ENCODE data around the gene MIEF1.

Gene MIEF1

DNA sequence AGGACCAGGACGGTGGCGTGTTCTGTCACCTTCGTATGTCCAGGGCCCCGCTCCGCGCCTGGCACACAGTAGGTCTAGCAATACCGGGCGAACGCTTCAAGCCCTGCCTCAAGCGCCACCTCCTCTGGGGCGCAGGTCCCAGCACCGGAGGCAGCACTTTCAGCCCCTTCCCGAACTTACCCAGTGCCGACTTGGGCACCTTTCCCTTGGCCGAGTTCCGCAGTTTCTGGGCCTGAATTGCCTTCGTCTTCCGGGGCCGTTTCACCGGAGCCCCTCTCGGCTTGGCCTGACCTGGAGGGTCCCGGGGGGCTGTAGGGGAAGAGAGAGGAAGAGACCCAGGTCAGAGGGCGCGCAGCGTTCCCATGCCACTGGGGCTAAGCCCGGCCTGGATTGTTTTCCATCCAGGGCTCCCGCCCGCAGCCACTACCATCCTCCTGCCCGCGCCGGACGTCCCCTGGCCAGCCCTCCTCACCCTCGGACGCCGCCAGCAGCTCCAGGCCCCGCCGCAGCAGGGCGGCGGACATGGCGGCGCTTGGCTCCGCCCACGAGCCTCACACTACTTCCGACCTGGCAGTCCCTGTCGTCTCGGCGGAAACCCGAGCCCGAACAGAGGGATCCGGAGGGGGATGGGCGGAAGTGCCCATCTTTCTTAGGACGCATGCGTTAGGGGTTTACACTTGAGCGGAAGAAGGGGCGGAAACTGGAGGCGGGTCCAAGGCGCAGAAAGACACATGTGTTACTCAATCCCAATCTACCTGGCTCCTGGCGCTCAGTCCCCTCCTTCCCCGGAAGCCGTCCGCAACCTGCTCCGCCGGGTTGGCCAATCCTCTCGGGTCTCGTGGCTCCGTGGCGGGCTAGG lies 30.4 kb downstream of the MIEF1 start, which contains the start of gene RPS19BP1:
Gene RPS19BP1 (minus strand): TSS at position 534 of the 859 bp plus-strand sequence. CDS start 10 bp downstream, at position 524.
- DNase-seq, result peak; percentile 91

GRCh38 chr22:39534092-39534506 lies 32.0 kb downstream of the MIEF1 start:
- DNase-seq, result no peak

DNA sequence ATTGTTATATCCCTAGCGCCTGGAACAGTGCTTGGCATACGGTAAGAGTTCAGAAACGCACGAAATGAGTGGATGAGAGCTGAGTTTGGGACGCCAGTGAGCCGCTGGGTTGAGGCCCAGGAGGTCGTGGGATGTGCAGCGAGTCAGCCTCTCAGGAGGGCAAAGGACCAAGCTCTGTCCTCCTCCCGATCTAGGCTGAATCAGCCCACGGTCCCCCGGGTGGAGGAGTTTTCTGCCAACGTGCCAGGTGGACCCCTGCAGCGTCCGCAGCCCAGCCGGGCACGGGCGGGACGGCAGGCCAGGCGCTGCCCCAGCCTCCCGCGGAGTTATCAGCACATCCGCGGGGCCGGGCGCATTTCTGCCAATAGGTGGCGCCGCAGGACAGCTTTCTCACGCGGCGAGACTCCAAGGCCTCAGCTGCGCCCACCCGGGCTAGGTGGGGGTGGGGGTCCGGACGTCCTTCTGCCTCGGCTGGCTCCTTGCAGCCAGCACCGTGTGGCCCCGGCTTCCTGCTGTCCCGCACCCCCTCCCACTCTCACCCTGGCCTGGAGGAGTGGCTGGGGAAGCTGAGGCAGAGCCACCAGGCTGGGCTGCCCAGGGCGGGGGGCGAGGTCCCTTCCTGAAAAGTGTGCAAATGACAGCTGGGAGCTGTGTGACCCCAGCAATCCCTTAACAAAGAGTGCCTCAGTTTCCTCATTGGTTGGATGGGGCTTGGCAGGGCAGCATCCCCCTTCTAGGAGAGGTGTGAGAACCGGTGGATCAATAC lies 32.7 kb downstream of the MIEF1 start:
- DNase-seq, result peak; percentile 24

- DNase-seq, result no peak
Observed at GRCh38 chr22:39535357-39535725, 33.3 kb downstream of the MIEF1 start.

GRCh38 chr22:39535831-39536449 lies 33.9 kb downstream of the MIEF1 start:
- no peak for DNase-seq

DNA sequence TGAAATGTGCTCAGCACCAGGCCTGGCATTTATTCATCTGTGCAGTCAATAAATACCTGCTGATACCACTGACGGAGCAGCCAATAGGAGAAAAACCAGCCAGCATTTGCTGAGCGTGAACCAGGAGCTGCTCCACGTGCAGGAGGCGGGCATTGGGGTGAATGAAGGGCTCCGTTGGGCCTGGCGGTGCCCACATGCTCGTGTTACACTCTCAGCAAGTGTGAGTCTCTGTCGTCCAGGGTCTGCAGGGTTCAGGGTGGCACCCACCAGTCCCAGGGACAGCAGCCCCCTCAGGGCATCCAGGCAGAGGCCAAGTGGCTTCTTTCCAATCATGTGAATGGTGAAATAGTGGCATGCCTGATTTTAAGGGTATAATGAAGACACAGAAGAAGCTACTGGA lies 34.6 kb downstream of the MIEF1 start:
- DNase-seq, result no peak

- DNase-seq, result no peak
Observed at GRCh38 chr22:39537975-39538374, 35.9 kb downstream of the MIEF1 start.

- DNase-seq, result no peak
Observed at GRCh38 chr22:39543095-39543494, 41.0 kb downstream of the MIEF1 start.

DNA sequence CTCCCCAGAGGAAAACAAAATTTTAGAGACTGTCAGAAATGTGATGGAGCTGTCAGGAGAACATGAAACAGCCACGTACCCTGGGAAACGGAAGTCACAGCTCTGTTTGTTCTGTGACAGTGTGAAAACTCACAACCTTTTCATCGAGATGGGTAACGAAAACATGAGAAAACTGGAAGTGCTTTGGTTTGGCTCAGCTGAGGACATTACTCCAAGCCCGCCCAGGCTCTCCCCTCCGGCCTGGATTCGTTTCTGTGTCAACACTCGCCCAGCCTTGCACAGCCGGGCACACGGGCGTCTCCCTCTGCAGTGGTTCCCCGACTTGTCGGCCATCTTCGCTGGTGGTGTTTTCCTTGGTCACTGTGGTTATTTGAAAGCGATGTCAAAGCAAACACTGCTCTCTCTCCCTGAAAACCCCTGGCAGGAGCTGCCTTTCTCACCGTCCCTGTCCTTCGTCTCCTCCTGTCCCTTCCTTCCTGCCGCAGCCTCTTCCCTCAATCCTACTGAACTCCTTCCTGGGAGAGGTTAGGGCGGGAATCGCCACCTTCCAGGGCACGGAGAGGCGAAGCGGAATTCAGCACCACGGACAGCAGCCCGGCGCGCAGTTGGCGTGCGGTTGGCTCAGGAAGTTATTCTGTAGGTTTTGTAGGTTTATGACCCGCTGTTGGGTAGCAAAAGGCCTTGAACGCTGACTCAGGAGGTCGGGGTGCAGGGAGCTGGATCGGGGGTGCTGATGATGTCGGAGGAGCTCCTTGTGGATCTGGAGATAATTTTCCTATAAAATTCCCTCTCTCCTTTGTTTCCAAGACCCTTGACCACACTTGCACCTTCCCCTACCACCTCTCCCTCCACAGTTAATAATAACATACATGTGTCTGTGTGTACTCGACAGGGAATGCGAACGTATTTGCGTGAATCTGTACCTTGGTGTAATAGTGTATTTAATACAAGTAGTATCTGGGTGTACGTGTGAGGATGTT lies 43.6 kb downstream of the MIEF1 start:
- DNase-seq, result peak; percentile 40

DNA sequence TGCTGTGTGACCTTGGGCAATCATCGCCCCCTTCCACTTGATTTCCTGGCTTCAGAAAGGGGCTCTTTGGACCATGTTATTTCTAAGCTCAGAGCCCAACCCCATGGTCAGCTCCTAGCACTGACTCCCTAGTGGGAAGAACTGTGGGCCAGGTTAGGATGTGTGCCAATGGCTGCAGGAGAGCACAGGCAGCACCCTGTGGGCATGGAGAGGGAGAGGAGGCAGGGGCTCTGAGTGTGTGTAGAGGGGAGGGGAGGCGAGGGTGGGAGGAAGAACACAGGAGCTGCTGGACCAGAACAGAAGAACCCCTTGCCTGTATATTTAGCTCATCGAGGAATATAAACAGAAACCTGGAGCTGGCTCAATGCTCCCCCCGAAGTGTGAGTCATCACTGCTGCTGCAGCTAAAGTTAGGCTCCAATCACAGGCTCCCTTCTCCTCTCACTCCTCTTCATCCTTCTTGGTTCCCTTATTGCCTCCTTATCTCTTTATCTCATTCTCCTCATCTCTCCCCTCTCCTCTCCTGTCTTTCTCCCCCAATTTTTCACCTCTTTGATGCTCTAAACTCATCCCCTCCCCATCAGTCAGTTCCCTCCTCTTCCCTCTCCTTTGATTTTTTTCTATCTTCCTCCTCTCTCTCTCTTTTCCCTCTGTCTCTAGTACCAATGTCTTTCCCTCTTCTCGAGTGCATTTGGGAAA lies 44.9 kb downstream of the MIEF1 start:
- DNase-seq, result no peak

DNA sequence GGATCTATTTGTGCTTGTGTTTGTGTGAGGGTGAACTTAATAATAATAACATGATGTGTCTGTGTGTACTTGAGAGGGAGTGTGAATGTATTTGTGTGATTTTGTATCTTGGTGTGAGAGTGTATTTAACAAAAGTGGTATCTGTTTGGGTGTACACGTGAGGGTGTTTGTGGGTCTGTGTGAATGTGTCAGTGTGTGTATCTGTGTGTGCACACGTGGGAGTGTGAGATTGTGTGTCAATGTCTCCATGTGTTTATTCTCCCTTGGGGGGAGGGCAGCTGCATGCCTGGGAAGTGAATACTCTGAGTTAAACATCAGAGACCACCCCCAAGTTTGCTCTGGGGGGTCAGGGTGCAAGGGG lies 45.5 kb downstream of the MIEF1 start:
- DNase-seq, result no peak

GRCh38 chr22:39553429-39553828 lies 51.3 kb downstream of the MIEF1 start:
- DNase-seq, result no peak

DNA sequence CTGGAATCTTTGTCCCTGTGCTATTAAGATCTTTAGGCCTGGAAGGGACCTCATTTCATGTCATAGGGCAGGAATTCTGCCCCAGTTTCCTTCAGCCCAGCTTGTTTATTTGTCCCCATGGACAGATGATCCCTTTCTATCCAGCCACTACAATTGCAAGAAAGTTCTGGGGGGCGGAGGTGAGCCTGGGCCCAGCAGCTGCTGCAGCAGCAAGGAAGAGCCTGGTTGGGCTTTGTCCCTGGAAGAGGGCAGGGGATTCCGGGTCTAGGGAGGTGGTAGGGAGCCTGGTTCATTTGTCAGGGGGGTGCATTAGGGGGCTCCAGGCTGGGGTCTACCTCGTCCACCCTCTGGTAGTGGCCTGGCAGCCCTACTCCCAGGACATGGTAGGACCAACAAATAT lies 52.1 kb downstream of the MIEF1 start:
- no peak for DNase-seq

- DNase-seq, result no peak
Observed at GRCh38 chr22:39556970-39557841, 55.1 kb downstream of the MIEF1 start.

GRCh38 chr22:39558254-39558727 lies 56.2 kb downstream of the MIEF1 start:
- no peak for DNase-seq

DNA sequence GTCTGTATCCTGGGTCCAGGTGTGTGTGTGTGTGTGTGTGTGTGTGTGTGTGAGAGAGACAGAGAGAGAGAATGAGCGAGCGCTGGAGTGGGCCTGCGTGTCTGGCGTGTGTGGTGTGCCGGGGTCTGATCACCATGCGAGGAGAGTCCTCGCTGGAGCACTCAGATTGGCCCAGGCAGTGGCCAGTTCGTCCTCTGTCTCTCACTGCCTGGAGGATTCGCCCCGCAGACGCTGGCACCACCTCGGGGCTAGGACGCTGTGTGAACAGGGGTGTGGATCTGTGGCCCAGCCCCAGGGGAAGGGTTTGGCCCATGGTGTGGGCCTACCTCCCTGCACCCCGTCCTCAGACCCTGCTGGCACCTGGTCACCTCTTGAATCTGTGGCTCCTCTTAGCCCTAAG lies 56.9 kb downstream of the MIEF1 start:
- no peak for DNase-seq

GRCh38 chr22:39559456-39560105 lies 57.5 kb downstream of the MIEF1 start:
- no peak for DNase-seq

- DNase-seq, result no peak
Observed at GRCh38 chr22:39560127-39560526, 58.0 kb downstream of the MIEF1 start.

DNA sequence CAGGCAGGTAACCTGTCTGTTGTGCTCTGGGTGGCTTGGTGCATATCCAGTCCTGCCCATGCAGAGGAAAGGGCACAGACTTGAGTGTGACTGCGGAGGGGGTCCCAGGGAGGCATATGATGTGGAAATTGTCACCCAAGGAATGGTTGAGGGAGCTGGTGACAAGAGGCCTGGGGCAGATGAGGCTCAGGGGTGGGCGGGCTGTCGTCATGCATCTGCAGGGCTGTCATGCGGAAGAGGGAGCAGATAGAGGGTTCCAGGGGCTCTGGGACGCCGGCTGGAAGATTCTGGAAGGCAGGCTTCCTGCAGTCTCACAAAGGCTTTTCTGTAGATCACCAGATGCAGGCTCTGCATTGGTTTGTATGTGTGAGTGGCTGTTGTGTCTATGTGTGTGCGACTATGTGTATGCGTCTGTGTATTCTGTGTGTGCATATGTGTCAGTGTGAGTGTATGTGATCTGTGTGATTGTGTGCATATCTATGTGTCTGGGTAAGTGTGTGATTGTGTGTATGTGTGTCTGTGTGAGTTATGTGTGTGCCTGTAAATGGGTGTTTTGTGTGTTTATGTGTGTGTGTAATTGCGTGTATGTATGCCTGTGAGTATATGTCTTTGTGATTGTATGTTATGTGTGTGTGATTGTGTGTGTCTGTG lies 60.9 kb downstream of the MIEF1 start:
- DNase-seq, result no peak

Data from NCI-H226 (cell line).